GM12892 (cell line): ENCODE measurements around the gene KIF26B.

ENCODE experiments used
- POLR2A ChIP-seq: IDR thresholded peaks from 2 replicates; pipeline ENCODE4 v1.6.1; 2011; ENCODE audit warnings: low read depth, low read length, control low read depth
- POLR2AphosphoS5 ChIP-seq: IDR thresholded peaks from 2 replicates; pipeline ENCODE4 v1.6.1; 2011; ENCODE audit warnings: low read depth, low read length, control low read depth
- TAF1 ChIP-seq: IDR thresholded peaks from 2 replicates; pipeline ENCODE4 v1.6.1; 2011; ENCODE audit warnings: low read depth, mild to moderate bottlenecking, control low read depth, low read length, borderline replicate concordance

GRCh38 chr1:245209658-245210435 is 55.1 kb downstream of the KIF26B start:
- no peak for TF ChIP-seq TAF1
- TF ChIP-seq POLR2A, result no peak
- no peak for TF ChIP-seq POLR2AphosphoS5
